Measurements from ENCODE around the gene POLA1.

- TF ChIP-seq CTCF (IDR thresholded peaks at IDR 0.05) (no peak), POLR2A (IDR thresholded peaks at IDR 0.05; ENCODE audit: low read depth) (no peak)
Measured at GRCh38 chrX:24767557-24767956, 73.8 kb downstream of the POLA1 start.
